ENCODE data around the gene NFIX. TPM values are rescaled to one million over a fixed set of nuclear protein-coding genes. Genes with fewer than 3 reads are reported as not detected.
A peak's percentile ranks its signal among the peaks of the same experiment; 100 is the strongest.

NFIX gene
- total and polyA plus RNA-seq, 9 of the 15 experiments (the other 6 are each of a cell fraction or from before 2014, with no cell fraction given), result 0.28 to 26.8 (median 5.4) TPM

DNA sequence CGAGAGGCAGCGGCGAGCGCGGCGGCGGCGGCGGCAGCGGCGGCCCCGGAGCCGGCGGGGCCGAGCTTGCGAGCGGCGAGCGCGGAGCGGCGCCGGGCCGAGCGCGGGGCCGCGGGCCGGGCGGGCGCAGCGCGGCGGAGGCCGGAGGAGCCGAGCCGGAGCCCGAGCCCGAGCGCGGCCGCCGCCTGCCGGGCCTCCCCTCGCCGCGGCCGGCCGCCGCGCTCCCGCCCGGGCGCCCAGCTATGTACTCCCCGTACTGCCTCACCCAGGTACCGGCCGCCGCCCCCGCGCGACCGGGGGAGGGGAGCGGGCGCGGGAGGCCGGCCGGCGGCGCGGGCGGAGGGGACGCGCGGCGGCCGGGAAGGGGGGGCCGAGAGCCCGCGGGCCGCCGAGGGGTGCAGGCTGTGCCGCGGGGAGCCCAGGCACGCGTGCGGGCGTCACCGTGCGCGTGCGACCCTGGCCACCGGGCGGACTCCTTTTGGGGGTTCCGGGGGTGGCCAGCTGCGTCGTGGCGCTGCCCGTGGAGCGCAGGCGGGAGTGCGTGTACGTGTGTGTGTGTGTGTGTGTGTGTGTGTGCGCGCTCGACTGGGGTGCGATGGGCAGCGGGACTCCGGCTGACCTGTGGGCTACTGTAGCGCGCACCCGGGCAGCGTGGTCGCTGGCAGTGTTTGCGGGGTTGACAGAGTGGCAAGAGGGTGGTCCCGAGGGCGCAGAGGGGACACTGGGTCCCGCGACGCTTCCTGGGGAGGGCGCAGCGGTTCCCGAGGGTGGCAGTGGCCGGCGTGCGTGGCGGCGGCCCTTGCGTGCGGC is 526 bp downstream of the NFIX start (continued):
- TF ChIP-seq, protein P1, sequence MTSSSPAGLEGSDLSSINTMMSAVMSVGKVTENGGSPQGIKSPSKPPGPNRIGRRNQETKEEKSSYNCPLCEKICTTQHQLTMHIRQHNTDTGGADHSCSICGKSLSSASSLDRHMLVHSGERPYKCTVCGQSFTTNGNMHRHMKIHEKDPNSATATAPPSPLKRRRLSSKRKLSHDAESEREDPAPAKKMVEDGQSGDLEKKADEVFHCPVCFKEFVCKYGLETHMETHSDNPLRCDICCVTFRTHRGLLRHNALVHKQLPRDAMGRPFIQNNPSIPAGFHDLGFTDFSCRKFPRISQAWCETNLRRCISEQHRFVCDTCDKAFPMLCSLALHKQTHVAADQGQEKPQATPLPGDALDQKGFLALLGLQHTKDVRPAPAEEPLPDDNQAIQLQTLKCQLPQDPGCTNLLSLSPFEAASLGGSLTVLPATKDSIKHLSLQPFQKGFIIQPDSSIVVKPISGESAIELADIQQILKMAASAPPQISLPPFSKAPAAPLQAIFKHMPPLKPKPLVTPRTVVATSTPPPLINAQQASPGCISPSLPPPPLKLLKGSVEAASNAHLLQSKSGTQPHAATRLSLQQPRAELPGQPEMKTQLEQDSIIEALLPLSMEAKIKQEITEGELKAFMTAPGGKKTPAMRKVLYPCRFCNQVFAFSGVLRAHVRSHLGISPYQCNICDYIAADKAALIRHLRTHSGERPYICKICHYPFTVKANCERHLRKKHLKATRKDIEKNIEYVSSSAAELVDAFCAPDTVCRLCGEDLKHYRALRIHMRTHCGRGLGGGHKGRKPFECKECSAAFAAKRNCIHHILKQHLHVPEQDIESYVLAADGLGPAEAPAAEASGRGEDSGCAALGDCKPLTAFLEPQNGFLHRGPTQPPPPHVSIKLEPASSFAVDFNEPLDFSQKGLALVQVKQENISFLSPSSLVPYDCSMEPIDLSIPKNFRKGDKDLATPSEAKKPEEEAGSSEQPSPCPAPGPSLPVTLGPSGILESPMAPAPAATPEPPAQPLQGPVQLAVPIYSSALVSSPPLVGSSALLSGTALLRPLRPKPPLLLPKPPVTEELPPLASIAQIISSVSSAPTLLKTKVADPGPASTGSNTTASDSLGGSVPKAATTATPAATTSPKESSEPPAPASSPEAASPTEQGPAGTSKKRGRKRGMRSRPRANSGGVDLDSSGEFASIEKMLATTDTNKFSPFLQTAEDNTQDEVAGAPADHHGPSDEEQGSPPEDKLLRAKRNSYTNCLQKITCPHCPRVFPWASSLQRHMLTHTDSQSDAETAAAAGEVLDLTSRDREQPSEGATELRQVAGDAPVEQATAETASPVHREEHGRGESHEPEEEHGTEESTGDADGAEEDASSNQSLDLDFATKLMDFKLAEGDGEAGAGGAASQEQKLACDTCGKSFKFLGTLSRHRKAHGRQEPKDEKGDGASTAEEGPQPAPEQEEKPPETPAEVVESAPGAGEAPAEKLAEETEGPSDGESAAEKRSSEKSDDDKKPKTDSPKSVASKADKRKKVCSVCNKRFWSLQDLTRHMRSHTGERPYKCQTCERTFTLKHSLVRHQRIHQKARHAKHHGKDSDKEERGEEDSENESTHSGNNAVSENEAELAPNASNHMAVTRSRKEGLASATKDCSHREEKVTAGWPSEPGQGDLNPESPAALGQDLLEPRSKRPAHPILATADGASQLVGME (CRISPR knock-in tag; IDR thresholded peaks at IDR 0.05), result peak; percentile 71; the same call in 1 of the 2 replicates
- TF ChIP-seq SP2 (IDR thresholded peaks at IDR 0.05; ENCODE audit: extremely low read depth, low read depth, low read length, poor library complexity, severe bottlenecking) (no peak), TCF7 (IDR thresholded peaks at IDR 0.05; ENCODE audit: borderline replicate concordance) (no peak), ZNF143 (CRISPR knock-in tag; IDR thresholded peaks at IDR 0.05) (no peak), C11orf30 (IDR thresholded peaks at IDR 0.05; ENCODE audit: low read depth) (no peak), MCM3 (IDR thresholded peaks at IDR 0.05) (no peak), ZNF175 (CRISPR knock-in tag; IDR thresholded peaks at IDR 0.05; ENCODE audit: low read depth) (no peak), DIDO1 (tag; IDR thresholded peaks at IDR 0.05; ENCODE audit: low read depth) (no peak), CXXC5 (CRISPR knock-in tag; IDR thresholded peaks at IDR 0.05) (peak; percentile 76), ZNF12 (CRISPR knock-in tag; IDR thresholded peaks at IDR 0.05) (no peak), CBX1 (IDR thresholded peaks at IDR 0.05; ENCODE audit: low read depth) (no peak)
- TF ChIP-seq, protein P2, sequence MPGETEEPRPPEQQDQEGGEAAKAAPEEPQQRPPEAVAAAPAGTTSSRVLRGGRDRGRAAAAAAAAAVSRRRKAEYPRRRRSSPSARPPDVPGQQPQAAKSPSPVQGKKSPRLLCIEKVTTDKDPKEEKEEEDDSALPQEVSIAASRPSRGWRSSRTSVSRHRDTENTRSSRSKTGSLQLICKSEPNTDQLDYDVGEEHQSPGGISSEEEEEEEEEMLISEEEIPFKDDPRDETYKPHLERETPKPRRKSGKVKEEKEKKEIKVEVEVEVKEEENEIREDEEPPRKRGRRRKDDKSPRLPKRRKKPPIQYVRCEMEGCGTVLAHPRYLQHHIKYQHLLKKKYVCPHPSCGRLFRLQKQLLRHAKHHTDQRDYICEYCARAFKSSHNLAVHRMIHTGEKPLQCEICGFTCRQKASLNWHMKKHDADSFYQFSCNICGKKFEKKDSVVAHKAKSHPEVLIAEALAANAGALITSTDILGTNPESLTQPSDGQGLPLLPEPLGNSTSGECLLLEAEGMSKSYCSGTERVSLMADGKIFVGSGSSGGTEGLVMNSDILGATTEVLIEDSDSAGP (CRISPR knock-in tag; IDR thresholded peaks at IDR 0.05), result no peak
- TF ChIP-seq, protein P3, sequence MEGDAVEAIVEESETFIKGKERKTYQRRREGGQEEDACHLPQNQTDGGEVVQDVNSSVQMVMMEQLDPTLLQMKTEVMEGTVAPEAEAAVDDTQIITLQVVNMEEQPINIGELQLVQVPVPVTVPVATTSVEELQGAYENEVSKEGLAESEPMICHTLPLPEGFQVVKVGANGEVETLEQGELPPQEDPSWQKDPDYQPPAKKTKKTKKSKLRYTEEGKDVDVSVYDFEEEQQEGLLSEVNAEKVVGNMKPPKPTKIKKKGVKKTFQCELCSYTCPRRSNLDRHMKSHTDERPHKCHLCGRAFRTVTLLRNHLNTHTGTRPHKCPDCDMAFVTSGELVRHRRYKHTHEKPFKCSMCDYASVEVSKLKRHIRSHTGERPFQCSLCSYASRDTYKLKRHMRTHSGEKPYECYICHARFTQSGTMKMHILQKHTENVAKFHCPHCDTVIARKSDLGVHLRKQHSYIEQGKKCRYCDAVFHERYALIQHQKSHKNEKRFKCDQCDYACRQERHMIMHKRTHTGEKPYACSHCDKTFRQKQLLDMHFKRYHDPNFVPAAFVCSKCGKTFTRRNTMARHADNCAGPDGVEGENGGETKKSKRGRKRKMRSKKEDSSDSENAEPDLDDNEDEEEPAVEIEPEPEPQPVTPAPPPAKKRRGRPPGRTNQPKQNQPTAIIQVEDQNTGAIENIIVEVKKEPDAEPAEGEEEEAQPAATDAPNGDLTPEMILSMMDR (IDR thresholded peaks at IDR 0.05 in 2 of 3, conservative IDR thresholded peaks at IDR 0.05 in 1 of 3; ENCODE audit: insufficient read depth in 2 of 3, low read depth in 1 of 3, low read length in 3 of 3), result 0 out of 6 replicates have a peak, but pooled peaks of 1 of the 3 experiments have one; percentile 4
- TF ChIP-seq, protein P4, sequence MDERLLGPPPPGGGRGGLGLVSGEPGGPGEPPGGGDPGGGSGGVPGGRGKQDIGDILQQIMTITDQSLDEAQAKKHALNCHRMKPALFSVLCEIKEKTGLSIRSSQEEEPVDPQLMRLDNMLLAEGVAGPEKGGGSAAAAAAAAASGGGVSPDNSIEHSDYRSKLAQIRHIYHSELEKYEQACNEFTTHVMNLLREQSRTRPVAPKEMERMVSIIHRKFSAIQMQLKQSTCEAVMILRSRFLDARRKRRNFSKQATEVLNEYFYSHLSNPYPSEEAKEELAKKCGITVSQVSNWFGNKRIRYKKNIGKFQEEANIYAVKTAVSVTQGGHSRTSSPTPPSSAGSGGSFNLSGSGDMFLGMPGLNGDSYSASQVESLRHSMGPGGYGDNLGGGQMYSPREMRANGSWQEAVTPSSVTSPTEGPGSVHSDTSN (CRISPR knock-in tag; IDR thresholded peaks at IDR 0.05; ENCODE audit: low read depth), result no peak
- TF ChIP-seq, protein P4 (tag; conservative IDR thresholded peaks at IDR 0.05; ENCODE audit: low read depth), result no peak
